Activated CD4-positive, alpha-beta T cell treated with anti-CD3 and anti-CD28 coated beads, Interleukin-2, Interleukin-4, amounts not matched to agents 100 ng/mL and 50 ng/mL, durations not matched to agents 16 hours and 8 hours (primary cell): ENCODE measurements around the gene SQOR.
A peak's percentile ranks its signal among the peaks of the same experiment; 100 is the strongest.

Experiments used
- DNase-seq: peaks from one replicate; pipeline ENCODE4 v3.0.0-alpha.2; 2020; ENCODE audit warnings: low spot score

The SQOR gene

GRCh38 chr15:45631776-45632175 is 3.1 kb upstream of the SQOR start:
- no peak for DNase-seq

GRCh38 chr15:45635191-45635638 is 386 bp downstream of the SQOR start:
- DNase-seq = peak; percentile 74

- DNase-seq = no peak
Measured at GRCh38 chr15:45635763-45636292, 999 bp downstream of the SQOR start.

- no peak for DNase-seq
Measured at GRCh38 chr15:45637141-45637540, 2.3 kb downstream of the SQOR start.

- peak; percentile 88 for DNase-seq
Measured at GRCh38 chr15:45637552-45638033, 2.8 kb downstream of the SQOR start.

- DNase-seq = no peak
Measured at GRCh38 chr15:45640616-45641015, 5.8 kb downstream of the SQOR start.

- DNase-seq = peak; percentile 37
Measured at GRCh38 chr15:45641374-45641781, 6.5 kb downstream of the SQOR start.

- no peak for DNase-seq
Measured at GRCh38 chr15:45641999-45642932, 7.4 kb downstream of the SQOR start.

GRCh38 chr15:45644437-45644836 is 9.6 kb downstream of the SQOR start:
- no peak for DNase-seq

GRCh38 chr15:45645026-45645980 is 10.5 kb downstream of the SQOR start:
- DNase-seq = peak; percentile 74

- peak; percentile 58 for DNase-seq
Measured at GRCh38 chr15:45646220-45646619, 11.4 kb downstream of the SQOR start.

GRCh38 chr15:45647828-45648227 is 13.0 kb downstream of the SQOR start:
- no peak for DNase-seq

GRCh38 chr15:45648521-45649200 is 13.8 kb downstream of the SQOR start:
- no peak for DNase-seq

GRCh38 chr15:45650007-45650406 is 15.2 kb downstream of the SQOR start:
- peak; percentile 50 for DNase-seq

- no peak for DNase-seq
Measured at GRCh38 chr15:45650889-45651525, 16.2 kb downstream of the SQOR start.

GRCh38 chr15:45653702-45654424 is 19.0 kb downstream of the SQOR start:
- DNase-seq = no peak

GRCh38 chr15:45654749-45655148 is 19.9 kb downstream of the SQOR start:
- no peak for DNase-seq

GRCh38 chr15:45657254-45657653 is 22.4 kb downstream of the SQOR start:
- DNase-seq = no peak

GRCh38 chr15:45657764-45658545 is 23.1 kb downstream of the SQOR start:
- DNase-seq = no peak
